Cardiac muscle cell (in vitro differentiated cells and primary cell): ENCODE data around the gene RSL1D1. TPM values are rescaled to one million over a fixed set of nuclear protein-coding genes. Genes with fewer than 3 reads are reported as not detected.

Source experiments
- DNase-seq, 2 donors: peaks; one replicate each; pipeline versions ENCODE4 v3.0.0 to v3.0.0-alpha.2; 2010 to 2017; ENCODE audit warnings: low read depth in 1 of 2, low spot score in 1 of 2
- H3K27ac ChIP-seq: fragments of 200-600 bp; sonication (generic); 2 replicates; pipeline ENCODE4 v1.5.1; 2016
- H3K27me3 ChIP-seq: fragments of 200-600 bp; sonication (generic); 2 replicates; pipeline ENCODE4 v1.6.0; 2016; ENCODE audit warnings: control low read depth
- H3K36me3 ChIP-seq: fragments of 200-600 bp; sonication (generic); 2 replicates; pipeline ENCODE4 v1.5.1; 2016; ENCODE audit warnings: control low read depth
- H3K4me1 ChIP-seq: fragments of 200-600 bp; sonication (generic); 2 replicates; pipeline ENCODE4 v1.8.1; 2017; ENCODE audit warnings: low read depth, mild to moderate bottlenecking, mixed run types
- H3K4me3 ChIP-seq: fragments of 200-600 bp; sonication (generic); 2 replicates; pipeline ENCODE4 v1.5.1; 2016; ENCODE audit warnings: mild to moderate bottlenecking
- H3K9me3 ChIP-seq: fragments of 200-600 bp; sonication (generic); 2 replicates; pipeline ENCODE4 v1.5.1; 2017; ENCODE audit warnings: low read depth, mild to moderate bottlenecking, control low read depth
- polyA plus RNA-seq: library from polyadenylated mRNA; unstranded; fragments of >200 nt; fragmentation: Nextera tagmentation; extraction: Ambion mirVana; gene quantifications from 2 replicates; pipeline ENCODE4 v1.2.1, GENCODE V29; 2016
- total RNA-seq: library from RNA; depleted of rRNA; stranded (reverse); fragments of >200 nt; gene quantifications from 2 replicates; pipeline ENCODE4 v1.2.3, GENCODE V29; 2016
- TF ChIP-seq, protein P1 (sequence below): IDR thresholded peaks from 2 replicates; pipeline ENCODE4 v1.5.1; 2012; ENCODE audit warnings: low read depth, mild to moderate bottlenecking, low read length

The RSL1D1 gene
- total and polyA plus RNA-seq, 2 experiments from 2014 or later, result 144 to 153 TPM

DNA sequence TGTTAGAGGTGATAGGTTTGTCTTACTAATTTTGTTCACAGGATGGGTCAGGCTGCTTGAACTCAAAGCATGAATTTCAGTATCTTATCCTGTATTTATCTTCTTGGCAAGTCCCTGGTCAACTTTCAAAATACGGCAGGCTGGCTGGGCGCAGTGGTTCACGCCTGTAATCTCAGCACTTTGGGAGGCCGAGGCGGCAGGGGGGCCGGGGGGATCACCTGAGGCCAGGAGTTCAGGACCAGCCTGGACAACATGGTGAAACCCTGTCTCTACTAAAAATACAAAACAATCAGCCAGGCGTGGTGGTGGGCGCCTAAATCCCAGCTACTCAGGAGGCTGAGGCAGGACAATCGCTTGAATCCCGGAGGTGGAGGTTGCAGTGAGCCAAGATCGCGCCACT lies 25.0 kb upstream of the RSL1D1 start:
- Histone ChIP-seq H3K4me1 (peaks cover 10% of the 10 kb centered on the region), H3K9me3 (no peaks in the 10 kb centered on the region), H3K27me3 (no peaks in the 10 kb centered on the region), H3K36me3 (peaks cover 63% of the 10 kb centered on the region), H3K4me3 (no peak overlapping the region), H3K27ac (peak overlapping the region; percentile 45)
- DNase-seq, result no peak
- TF ChIP-seq, protein P1, sequence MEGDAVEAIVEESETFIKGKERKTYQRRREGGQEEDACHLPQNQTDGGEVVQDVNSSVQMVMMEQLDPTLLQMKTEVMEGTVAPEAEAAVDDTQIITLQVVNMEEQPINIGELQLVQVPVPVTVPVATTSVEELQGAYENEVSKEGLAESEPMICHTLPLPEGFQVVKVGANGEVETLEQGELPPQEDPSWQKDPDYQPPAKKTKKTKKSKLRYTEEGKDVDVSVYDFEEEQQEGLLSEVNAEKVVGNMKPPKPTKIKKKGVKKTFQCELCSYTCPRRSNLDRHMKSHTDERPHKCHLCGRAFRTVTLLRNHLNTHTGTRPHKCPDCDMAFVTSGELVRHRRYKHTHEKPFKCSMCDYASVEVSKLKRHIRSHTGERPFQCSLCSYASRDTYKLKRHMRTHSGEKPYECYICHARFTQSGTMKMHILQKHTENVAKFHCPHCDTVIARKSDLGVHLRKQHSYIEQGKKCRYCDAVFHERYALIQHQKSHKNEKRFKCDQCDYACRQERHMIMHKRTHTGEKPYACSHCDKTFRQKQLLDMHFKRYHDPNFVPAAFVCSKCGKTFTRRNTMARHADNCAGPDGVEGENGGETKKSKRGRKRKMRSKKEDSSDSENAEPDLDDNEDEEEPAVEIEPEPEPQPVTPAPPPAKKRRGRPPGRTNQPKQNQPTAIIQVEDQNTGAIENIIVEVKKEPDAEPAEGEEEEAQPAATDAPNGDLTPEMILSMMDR, result no peak

DNA sequence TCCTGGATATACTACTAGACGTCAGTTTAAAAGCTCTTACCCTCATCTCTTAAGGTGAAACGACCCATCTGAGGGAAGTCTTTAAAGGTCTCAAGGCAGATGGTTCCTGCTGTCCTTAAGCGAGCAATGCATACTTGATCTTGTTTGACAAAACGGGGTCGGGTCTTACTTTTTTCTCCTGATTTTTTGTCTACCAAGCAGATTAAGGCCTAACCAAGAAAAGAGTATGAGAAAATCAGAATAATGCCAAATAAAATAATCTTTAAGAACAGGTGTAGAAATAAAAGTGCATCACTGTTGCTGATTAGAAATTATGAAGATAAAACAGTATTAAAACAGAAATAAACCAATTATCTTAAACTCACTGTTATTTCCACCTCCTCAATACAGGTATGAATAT lies 24.4 kb upstream of the RSL1D1 start:
- Histone ChIP-seq H3K27me3 (no peaks in the 10 kb centered on the region), H3K4me3 (no peak overlapping the region), H3K9me3 (no peaks in the 10 kb centered on the region), H3K27ac (peak overlapping the region; percentile 43), H3K4me1 (peaks cover 11% of the 10 kb centered on the region), H3K36me3 (peaks cover 58% of the 10 kb centered on the region)
- TF ChIP-seq, protein P1, result no peak
- no peak for DNase-seq

DNA sequence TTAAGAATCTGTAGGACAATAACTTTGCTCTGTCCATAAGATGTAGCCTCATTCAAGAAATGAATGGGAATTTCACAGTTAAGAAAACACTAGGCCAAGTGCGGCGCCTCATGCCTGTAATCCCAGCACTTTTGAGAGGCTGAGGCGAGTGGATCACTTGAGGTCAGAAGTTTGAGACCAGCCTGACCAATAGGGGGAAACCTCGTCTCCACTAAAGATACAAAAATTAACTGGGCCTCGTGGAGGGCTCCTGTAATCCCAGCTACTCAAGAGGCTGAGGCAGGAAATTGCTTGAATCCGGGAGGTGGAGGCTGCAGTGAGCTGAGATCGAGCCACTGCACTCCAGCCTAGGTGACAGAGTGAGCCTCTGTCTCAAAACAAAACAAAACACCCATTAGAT lies 19.9 kb upstream of the RSL1D1 start:
- no peak overlapping the region for H3K4me3 ChIP-seq
- peak overlapping the region; percentile 57 for H3K27ac ChIP-seq
- H3K4me1 ChIP-seq, result peaks cover 11% of the 10 kb centered on the region
- H3K27me3 ChIP-seq, result no peaks in the 10 kb centered on the region
- TF ChIP-seq, protein P1, result peak; percentile 26
- DNase-seq, result peak; percentile 39 to 48
- peaks cover 32% of the 10 kb centered on the region for H3K36me3 ChIP-seq
- H3K9me3 ChIP-seq, result no peaks in the 10 kb centered on the region

DNA sequence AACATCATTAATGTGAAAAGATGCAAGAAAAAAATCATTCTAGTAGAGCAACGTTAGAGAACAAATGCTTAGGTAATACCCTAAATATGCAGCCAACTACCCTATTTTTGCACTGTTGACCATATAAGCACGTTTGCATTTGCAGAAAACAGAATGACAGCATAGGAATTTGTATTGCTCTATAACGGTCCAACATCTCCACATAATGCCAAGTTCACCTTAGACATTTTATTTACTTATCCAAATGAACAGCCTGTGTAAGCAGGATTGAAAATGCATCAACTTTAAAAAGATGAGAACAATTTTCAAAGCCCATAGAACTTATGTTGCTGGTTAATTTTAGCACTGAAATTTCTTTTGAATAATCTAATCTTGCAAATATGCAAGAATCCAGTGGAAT lies 19.1 kb upstream of the RSL1D1 start:
- DNase-seq, result no peak
- H3K27me3 ChIP-seq, result no peaks in the 10 kb centered on the region
- peaks cover 11% of the 10 kb centered on the region for H3K4me1 ChIP-seq
- peaks cover 24% of the 10 kb centered on the region for H3K36me3 ChIP-seq
- H3K9me3 ChIP-seq, result no peaks in the 10 kb centered on the region
- no peak overlapping the region for H3K27ac ChIP-seq
- no peak overlapping the region for H3K4me3 ChIP-seq
- TF ChIP-seq, protein P1, result no peak

DNA sequence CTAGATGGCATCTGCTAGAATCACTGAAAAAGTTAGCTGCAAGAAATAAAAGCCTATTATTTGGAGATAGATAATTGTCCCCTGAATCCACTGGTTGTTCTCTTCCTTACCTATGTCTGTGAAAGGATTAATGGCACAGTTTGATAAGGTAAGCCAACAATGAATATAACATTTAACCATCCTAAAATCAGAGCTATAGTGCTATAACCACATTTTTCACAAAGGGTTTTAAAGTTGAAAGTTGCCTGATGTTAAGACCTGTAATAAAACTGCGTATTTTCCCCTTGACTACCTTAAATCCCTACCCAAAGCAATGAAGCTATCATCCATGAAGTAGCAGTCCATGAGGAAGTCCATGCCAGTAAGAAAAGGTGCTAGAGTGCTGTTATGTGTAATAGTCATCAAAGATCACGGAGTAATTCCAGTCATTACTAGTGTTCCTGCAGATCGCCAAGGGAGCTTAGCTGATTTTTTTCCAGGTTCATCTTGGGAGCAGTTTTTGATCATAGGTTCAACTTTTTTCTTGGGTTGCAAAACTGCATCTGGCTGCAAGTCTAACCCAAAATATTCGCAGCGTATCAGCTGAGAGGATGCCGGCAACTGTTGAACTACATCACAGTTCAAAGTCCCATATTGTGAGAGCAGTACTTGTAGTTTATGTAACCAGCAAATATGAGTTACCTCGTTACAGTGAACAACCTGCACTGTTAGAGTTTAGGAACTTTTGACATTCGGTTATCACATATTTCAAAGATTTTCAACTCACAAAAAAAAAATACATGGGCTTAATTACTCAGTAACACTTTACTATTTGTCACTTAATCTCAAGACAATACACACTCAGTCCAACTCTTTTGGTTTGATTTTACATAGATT lies 18.2 kb upstream of the RSL1D1 start:
- no peak for DNase-seq
- Histone ChIP-seq H3K36me3 (peaks cover 20% of the 10 kb centered on the region), H3K27ac (peak overlapping the region; percentile 10), H3K9me3 (no peaks in the 10 kb centered on the region), H3K4me3 (no peak overlapping the region), H3K27me3 (no peaks in the 10 kb centered on the region), H3K4me1 (peaks cover 11% of the 10 kb centered on the region)
- TF ChIP-seq, protein P1, result no peak
